GM19438 (cell line): ENCODE results near the gene NEDD8.

ENCODE experiments used
- ATAC-seq: cut with Tn5 transposase; IDR thresholded peaks from one replicate; pipeline ENCODE4 v1.9.1; 2021; ENCODE audit warnings: low read depth; ENCODE audit not compliant: unreplicated experiment

Gene NEDD8

DNA sequence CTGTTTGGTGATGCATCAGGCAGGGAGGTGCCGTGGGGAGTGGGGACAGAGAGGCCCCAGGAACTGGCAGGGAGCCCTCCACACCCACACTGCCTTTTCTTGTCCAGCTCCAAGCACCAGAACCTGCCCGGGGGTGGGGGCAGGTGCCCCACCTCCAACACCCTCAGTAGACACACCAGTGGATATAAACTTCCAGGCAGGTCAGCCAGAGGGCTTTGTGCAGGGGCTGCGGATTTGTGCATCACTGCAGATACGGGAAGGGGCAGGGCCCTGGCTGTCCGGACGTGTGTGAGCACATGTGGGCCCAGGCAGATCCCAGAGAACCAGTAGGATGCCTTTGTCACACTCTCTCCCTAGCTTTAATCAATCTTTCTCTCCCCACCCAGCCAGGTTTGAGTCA, 32.1 kb upstream of the NEDD8 start:
- no peak for ATAC-seq

DNA sequence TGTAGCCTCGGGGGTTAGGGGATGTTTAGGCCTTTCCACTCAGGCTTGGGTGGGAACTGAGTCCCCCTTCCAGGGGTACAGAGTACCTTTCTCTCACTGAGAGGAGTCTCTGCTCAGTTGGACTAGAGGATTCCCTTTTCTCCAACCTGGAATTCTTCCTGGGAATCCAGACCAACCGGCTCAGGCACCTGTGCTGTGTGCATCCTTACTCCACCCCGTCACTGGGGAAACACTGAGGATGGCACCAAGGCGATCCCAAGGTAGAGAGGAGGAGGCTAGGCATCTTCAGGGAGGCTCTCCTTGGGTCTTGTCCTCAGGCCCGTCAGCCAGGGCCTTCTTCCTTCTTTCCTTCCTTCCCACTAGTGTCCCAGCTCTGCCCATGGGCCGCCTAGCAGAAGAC, 31.7 kb upstream of the NEDD8 start:
- no peak for ATAC-seq

DNA sequence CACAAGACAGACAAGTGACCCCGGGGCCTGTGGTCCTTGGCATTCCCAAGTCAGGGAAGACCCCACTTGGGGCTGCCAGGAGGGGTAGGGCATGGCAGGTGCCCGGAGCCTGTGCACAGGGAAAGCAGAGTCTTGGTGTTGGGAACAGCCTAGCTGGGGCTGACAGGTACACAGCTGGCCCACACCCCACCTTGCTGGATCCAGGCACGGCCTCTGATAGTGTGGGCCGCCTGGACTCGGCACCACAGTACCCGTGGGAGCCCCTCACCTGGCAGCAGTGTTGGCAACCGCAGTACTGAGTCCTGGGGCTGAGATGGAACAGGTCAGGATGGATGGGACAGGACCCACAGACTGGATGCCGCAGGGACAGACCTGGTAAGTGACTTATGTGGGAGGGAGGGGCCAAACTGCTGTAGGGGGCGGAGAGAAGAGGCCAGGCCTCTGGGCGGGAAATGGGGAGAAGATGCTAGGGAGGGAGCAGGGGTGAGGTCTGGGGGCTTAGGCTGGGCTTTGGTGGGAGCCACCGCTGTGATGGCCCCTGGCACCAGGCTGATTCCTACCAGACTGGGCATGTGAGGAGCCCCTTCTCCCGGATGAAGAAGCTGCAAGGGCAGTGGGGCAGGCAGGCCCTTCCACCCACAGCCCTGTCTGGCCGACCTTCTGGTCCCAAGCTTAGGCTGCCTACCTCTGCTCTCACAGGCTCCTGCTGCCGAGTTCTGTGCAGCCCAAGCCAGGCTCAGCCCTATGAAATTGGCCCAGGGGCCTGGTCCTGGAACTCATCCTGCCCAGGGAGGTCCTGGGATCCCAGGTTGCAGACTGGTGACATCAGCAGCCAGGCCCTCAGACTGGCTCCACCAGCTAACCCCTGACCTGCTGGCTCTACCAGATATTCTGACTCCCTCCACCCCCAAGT, 30.9 kb upstream of the NEDD8 start, which contains the start of gene TGM1:
Gene TGM1, minus strand, starts transcription at position 357 of the 913 bp plus-strand sequence. CDS start 825 bp downstream, outside the sequence.
- ATAC-seq, result no peak

DNA sequence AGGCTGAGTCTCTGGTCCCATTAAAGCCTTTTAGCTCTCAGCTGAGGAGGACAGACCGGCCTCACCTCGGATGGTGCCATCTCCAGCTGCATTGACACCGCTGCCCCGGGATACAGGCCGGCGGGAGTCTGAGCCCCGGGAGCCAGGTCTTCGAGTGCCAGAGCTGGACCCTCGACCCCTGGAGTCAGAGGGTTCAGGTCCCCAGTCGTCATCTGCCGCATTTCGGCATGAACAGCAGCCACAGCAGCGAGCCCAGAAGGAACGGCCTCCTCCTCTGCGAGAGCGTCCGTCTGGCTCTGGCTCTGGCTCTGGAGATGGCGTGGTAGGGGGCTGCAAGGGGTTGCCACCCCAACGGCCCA, 29.8 kb upstream of the NEDD8 start:
- no peak for ATAC-seq

DNA sequence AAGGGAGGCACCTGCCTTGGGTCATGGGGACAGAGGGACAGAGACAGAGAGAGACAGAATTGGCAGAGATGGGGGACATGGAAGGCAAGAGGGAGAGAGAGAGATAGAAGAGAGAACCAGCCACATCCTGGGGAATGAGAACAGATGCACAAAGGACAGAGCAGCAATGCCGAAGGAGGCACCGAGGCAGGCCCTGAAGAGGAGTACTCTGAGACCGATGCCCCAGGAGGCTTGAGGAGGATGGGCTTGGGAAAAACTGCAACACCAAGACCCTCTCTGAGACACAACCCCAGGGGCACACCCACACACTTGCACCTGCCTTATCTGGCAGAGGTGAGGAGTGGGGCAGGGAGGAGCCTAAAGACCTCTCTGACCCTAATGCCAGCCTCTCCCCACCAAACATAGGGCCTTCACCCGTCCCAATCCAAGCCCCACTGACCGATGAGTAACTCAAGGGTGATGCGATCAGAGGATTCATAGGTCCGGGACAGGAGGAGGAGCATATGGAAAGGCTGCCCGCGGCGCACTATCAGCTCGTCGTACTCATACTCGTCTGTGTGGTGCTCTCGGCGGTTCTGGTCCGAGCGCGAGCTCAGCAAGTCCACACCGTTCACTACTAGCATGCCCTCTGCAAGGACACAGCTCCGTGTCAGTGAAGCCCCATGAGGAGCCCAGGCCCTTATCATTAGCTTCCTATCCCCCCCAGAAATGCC, 29.2 kb upstream of the NEDD8 start:
- ATAC-seq, result no peak

DNA sequence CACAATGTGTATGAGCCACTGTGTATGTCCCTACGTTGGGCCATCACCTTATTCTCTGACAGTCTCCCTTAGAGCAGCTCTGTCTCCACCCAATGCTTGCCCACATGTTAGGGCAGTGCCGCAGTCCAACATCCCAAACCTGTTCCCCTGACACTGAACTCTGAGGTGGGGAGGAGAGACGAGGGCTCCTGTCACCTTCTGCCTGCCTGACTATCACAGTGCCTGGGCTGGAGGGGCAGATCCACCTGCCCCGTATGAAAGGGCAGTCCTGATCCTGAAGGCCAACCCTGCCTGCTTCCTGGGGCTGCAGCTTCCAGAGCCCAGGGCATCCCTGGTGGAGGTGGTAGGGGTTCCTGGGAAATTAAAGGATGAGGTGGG, 28.6 kb upstream of the NEDD8 start:
- no peak for ATAC-seq

DNA sequence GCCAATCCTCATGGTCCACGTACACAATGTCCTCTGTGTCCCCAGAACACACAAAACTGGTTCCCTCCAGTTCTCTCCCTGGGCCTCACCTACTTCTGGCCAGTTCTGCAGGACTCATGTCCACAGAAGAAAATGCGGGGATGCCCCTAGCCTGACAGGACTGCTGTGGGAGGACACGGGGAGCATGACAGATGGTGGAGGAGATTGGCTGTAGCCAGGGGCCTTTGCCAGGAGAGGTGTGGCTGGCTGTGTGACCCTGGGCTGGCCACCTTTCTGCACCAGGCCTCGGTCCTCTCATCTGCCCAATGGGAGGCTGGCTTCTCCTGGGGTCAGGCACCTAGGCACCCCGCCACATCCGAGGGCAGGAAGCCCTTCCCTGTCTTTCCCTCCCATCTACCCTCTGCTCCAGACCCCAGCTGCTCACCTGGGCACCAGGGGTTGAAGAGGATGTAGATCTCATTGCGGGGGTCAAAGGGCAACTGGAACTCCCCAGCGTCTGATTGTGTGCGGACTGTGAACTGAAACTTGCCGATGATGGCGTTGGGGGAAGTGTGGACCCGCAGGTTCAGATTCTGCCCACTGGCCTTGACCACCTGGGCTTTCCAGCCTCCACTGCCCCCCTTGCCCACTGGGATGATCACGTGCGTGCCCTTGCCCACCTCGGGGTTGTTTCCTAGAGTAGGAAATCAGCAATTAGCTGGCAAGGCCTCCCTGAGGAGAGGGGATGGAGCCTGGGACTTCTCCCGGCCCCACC, 28.0 kb upstream of the NEDD8 start:
- no peak for ATAC-seq

DNA sequence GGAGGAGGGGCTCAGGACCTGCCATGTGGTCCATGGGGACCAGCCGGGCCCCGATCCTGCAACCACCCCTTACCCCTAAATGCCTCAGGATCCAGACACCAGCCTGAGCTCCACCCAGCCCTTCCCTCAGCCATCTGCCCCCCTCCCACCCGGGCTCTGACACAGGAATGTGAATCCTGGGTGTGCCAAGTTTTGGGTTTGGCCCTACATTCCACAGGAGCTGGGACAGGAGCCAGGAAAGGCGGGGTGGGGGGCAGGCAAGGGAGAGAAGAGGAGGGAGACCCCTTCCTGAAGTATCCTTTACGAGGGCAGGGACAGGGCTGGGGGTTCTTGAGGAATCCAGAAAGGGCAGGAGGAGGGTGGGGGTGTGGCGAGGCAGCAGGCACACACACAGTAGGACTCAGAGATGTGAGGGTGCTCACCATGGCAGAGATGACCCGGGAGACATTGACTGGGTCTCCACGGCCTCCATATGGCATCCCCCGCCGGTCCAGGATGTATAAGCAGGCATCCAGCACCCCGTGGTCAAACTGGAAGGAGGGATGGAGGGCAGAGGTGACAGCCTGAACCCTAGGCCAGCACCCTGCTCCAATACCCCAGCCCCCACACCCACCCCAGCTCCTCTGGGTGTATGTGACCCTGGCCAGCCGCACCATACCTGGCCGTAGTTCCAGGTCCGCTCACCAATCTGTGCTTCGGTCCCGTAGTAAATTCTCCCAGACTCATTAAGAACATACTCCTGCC, 27.3 kb upstream of the NEDD8 start:
- ATAC-seq, result no peak

DNA sequence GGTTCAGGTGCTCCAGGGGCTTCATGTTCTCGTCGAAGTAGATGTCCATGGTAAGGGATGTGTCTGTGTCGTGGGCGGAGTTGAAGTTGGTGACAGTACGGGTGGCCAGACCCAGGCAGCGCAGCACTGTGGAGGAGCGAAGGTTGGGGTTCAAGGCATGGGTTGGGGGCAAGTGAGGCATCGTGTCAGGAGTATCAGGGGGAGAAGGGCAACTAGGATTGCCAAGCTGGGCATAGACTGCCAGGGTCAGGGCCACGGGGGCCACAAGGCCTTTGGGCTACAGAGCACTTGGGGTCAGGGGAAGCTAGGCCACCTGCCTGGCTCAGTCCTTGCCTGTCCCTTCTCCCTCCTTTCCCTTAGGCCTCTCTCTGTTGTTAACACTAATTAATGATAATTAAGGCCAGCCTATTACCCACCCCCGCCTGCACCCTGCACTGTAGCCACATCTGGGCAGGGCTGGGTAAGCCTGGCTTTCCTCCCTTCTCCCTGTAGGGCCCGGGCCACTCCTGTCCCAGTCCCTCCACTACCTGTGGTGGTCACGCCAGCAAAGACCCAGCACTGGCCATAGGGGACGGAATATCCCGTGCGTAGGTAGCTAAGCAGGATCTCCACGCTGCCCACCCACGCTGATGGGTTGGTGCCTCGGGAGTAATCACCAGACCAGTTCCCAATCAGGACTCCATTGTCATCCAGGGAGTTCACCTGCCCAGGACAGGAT, 26.5 kb upstream of the NEDD8 start:
- ATAC-seq, result no peak

DNA sequence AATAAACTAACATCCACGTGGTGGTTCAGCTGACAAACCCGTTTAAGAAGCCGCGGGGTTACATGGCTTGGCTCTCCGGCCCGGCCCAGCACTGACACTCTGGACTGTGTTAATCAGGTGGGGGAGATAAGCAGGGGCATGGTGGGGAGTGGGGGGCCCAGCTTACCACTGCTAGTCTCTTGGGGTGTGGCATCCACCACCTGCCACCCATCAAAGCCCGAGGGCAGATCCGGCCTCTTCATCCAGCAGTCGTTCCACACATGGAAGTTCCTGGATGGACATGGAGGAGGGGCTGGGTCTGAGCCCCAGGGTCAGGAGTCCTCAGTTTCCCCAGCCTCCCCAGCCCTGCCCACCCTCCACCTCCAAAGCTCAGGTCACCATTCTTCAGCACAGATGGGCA, 26.0 kb upstream of the NEDD8 start:
- ATAC-seq, result no peak

DNA sequence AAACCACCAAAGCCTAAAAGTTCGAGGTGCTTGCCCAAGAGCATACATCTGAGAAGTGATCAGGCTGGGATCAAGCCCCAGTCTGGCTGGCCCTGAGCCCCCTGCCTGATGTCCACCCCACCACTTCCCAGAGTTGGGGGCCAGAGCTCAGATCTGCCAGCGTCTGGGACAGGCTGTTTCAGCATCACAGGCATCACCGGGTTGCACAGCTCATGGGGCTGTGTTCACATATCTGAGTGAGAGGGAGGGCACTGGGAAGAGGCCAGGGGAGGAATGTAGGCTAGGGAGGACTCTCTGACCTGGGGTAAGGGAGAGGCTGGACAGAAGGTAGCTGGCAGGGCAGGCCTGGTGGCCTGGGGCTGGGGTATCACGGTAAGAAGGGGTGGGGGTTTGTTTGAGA, 24.8 kb upstream of the NEDD8 start:
- ATAC-seq, result no peak

DNA sequence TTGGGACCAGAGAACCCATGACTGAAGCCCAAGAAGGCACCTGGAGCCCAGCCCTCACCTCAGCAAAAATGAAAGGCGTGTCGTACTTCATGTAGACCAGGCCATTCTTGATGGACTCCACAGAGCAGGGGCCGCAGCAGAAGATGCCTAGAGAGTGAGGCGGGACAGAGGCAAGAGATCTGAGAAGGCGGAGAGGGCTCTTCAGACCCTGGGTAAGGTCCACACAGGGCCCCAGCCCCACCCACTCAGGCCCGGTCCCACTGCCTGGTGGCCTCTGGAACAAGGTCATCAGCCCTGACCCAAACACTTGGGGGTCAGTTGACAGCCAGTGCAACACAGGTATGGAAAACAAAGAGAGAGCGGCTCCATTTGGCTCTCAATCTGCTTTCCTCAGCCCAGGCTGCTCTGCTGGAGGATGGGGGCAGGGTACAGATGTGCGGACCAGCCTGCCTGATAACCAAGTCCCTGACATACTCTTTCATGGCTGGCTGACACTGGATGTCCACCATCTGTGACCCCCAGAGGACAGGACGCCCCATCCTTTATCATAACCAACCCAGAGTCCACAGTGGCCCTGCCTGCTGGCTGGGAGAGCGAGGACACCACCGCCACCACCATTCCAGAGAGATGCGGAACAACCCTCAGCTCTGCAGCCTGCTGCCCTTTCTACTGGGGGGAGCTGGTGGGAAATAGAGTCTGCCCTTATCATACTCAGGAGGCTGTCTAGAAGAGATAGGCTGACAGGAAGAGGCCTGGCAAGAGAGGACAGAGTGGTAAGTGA, 24.0 kb upstream of the NEDD8 start:
- ATAC-seq, result no peak

DNA sequence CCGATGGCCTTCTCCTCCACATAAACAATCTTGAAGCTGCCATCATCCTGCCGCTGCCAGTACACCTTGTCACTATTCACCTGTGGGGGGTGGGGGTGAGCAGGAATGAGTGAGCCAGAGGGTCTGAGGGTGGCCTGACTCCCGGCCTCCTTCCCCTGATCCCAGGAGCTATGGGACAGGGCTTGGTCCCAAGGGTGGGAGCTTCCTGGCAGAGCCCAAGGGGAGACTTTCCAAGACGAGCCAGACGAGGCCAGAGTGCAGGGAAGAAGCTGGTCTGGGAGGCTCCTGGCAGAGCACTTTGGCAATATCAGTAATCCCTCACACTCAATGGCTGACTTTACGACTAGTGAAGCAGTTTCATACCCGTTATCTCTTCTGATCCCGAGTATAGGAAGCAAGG, 23.3 kb upstream of the NEDD8 start:
- ATAC-seq, result no peak

DNA sequence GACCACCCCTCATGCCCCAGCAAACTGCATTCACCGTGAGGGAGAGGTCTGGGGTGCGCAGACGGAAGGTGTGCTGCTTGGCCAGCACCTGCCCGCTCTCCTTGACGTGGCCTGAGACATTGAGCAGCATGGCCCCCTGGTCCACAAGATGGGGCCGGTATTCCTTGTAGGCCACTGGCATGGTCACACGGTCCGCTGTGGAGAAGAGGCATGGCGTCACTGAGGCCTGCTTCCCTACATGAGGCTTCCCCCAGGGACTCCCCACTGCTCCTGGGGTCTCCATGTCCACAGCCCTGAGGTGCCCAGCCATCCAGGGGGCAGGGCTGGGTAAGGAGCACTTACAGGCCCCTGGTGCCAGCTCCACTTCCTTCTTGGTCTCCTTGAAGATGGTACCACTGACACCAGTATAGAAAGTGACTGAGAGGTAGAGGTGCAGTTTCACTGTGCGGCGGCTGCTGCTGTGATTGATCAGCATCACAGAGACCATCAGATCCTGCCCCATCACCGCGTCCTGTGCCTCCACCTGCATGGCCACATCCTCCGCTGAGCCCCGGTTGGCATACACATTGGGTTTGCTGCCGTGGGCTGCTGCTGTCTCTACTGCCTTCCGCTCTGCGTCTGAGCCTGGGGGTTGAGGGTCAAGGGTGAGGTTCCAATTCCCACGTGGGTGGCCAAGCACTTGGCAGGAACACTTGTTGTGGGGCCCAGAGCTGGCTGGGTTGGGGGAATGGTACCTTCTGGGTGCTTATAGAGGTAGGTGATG, 22.6 kb upstream of the NEDD8 start:
- ATAC-seq, result no peak

DNA sequence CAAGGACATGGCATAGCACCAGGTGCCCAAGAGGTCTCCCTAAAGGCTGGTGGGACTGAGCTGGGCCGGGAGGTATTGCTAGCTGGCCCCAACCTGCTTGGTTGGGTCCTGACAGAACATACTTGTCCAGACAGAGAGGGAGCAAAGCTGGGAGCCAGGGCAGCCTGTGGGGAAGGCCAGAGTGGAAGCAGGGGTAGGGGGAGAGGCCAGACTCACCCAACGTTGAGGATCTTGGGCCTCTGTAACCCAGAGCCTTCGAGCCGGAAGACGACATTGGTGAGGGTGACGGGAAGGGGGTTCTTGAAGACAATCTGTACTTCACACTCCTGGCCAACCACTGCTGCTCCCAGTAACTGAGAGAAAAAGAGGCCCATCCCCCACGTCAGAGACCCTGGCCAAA, 21.8 kb upstream of the NEDD8 start:
- no peak for ATAC-seq

DNA sequence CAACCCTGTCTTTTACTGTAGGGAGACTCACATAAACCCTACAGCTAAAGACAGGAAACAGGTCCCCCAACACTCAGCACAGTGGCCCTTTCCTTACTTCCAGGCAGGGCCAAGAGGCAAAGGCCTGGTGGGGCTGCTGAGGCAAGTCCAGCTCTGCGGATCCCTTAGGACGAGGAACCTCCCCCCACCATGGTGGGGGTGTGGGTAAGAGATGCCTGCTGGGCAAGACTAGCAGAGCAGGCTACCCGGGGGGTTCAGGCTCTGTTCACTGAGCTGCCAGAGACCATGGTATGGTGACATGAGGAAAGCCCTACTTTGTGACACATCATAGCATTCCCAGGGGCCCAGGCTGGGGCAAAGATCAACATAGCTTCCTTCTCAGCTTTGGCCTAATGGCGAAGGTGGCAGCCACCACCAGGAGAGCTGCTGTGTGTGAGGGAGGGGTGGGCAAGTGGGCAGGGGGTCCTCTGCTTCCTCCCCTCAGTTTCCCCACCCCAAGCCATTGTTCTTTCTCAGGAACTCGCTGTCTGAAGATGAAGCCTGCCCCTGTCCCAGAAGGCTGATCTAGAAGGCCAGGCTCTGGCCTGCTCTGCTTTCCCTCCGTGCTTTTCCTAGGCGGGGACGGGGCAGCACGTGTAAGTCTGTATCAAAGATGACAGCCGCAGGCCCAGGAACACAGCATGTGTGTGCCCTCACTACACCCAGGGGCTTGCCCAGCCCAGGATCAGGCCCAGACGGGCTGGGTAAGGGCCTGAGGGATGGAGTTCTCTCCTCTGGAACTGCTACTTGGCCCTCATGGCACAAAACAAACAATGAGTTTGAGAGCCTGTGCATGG, 20.3 kb upstream of the NEDD8 start:
- no peak for ATAC-seq

DNA sequence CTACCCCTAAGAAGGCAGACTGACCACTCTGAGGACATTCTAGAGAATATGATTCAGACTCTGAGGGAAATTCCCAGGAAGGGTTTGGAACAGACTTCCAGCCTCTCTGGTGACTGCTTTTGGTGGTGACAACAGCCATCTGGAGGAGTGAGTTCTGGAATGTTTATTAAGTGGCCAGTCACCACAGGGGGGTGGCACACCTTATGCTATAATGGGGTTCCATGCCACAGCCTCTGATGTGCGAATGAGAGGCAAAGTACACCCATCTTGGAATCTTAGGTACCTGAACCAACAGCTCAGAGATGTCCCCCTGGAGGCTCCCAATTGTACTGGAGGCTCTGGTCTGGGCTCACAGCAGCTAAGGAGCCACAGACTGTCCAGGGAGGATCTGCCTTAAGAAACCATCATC, 19.7 kb upstream of the NEDD8 start:
- ATAC-seq, result no peak

DNA sequence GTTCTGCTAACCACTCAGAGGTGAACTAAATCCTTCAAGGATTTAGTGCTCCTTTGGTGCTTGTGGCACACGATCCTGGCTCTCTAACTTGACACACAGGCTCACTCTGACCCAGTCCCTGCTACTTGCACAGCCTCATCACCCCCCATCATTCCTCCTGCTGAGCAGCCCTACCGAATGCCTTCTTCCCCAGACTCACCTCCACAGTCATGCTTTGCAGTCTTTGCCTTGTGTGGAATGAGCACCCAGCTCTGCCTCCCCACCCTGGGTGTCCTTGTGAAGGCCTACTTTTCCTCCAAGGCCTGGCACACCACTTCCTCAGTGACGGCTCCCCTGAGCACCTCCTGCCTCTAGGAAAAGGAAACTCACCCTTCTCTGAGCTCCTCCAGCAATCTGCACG, 18.2 kb upstream of the NEDD8 start:
- no peak for ATAC-seq
